Posterior vena cava (tissue), 2 donors: ENCODE data around the gene THBS1. TPM values are rescaled to one million over a fixed set of nuclear protein-coding genes. Genes with fewer than 3 reads are reported as not detected.

ENCODE experiments used
- DNase-seq: peaks from one replicate; pipeline ENCODE4 v3.0.0-alpha.2; 2020; ENCODE audit warnings: low spot score
- intact Hi-C, 2 donors: fragments of 100-400 bp; cut with DNase I; formaldehyde crosslinking; loops; one replicate each; pipeline versions ENCODE4 v1.14.1 to v1.14.2; 2022 to 2023
- total RNA-seq, 2 donors: library from RNA; stranded (reverse); fragmentation: NEBNext Ultra II Directional; extraction: Animal tissue kit (Norgen Biotek cat#: 25700); gene quantifications; one replicate each; pipeline ENCODE4 v1.2.1, GENCODE V29; 2021
- donor health status: DM: yes; HTN: yes; CAD: no.
- donor health status: DM: yes; HTN: yes; CAD: no.

The THBS1 gene
- total RNA-seq, 2 donors from 2014 or later, result 585 to 1,947 TPM

- intact Hi-C loops, result no loop called here
- no peak for DNase-seq
Observed at GRCh38 chr15:39644136-39644535, 63.3 kb downstream of the THBS1 start.

- intact Hi-C loops, result no loop called here
- no peak for DNase-seq
Observed at GRCh38 chr15:39645138-39645975, 64.5 kb downstream of the THBS1 start.

GRCh38 chr15:39645976-39646257, 65.0 kb downstream of the THBS1 start:
- intact Hi-C loops, result no loop called here
- DNase-seq, result no peak

- intact Hi-C loops, result no loop called here
- DNase-seq, result no peak
Observed at GRCh38 chr15:39646425-39646824, 65.5 kb downstream of the THBS1 start.

Other genes with a start within 250 kb of the THBS1 start
- under 1 TPM; 0.69 to 1.00 TPM for gene FSIP1, start 201.8 kb downstream of the THBS1 start, total RNA-seq